ENCODE measurements around the gene KCNE3. TPM values are rescaled to one million over a fixed set of nuclear protein-coding genes. Genes with fewer than 3 reads are reported as not detected.
A peak's percentile ranks its signal among the peaks of the same experiment; 100 is the strongest.

KCNE3 gene
- total RNA-seq, 1 experiment from 2014 or later = not detected

- Histone ChIP-seq H4K20me1 (ENCODE audit: insufficient read depth) (no peaks in the 10 kb centered on the region), H3K9me3 (ENCODE audit: control insufficient read depth in 1 of 2, insufficient read depth in 1 of 2, low read depth in 1 of 2, low read length in 2 of 2) (no peaks in the 10 kb centered on the region), H3K79me2 (ENCODE audit: insufficient read depth, low read length) (no peaks in the 10 kb centered on the region), H3K36me3 (ENCODE audit: control insufficient read depth in 1 of 2, insufficient read depth in 2 of 2, low read length in 2 of 2) (no peaks in the 10 kb centered on the region), H2AFZ (ENCODE audit: low read depth, low read length, poor library complexity, severe bottlenecking) (no peak overlapping the region), H3K27me3 (ENCODE audit: insufficient read depth, low read length) (no peaks in the 10 kb centered on the region), H3K4me1 (ENCODE audit: control insufficient read depth in 1 of 2, insufficient read depth in 2 of 2, low read length in 2 of 2) (peaks cover 24 to 31% of the 10 kb centered on the region in 2 experiments), H3K9ac (ENCODE audit: low read length) (no peak overlapping the region), H3K9me2 (ENCODE audit: insufficient read depth) (no peaks in the 10 kb centered on the region), H3K27ac (ENCODE audit: low read depth, low read length) (peak overlapping the region; percentile 6; the same call in 1 of the 2 replicates), H3K4me3 (replicated peaks in 1 of 2; ENCODE audit: low read depth in 1 of 2, low read length in 2 of 2) (no peak overlapping the region), H3K4me2 (ENCODE audit: low read length) (peak overlapping the region; percentile 38)
- TF ChIP-seq SP1 (IDR thresholded peaks at IDR 0.05; ENCODE audit: low read depth) (peak; percentile 55), MAX (IDR thresholded peaks at IDR 0.05) (peak; percentile 20; the same call in 1 of the 2 replicates), CEBPB (IDR thresholded peaks at IDR 0.05; ENCODE audit: low read depth) (peak; percentile 65; the same call in 1 of the 2 replicates), ATF3 (IDR thresholded peaks at IDR 0.05) (0 out of 2 replicates have a peak, but pooled peaks have one; percentile 44), POLR2AphosphoS5 (IDR thresholded peaks at IDR 0.05; ENCODE audit: low read depth, low read length) (no peak), TCF7L2 (IDR thresholded peaks at IDR 0.05; ENCODE audit: borderline replicate concordance, extremely low read depth, insufficient read depth, insufficient read length) (no peak), EZH2 (IDR thresholded peaks at IDR 0.05) (no peak), EGR1 (IDR thresholded peaks at IDR 0.05; ENCODE audit: low read depth) (0 out of 2 replicates have a peak, but pooled peaks have one; percentile 18), EZH2phosphoT487 (IDR thresholded peaks at IDR 0.05; ENCODE audit: borderline replicate concordance) (no peak), JUND (IDR thresholded peaks at IDR 0.05) (peak; percentile 78), SRF (IDR thresholded peaks at IDR 0.05; ENCODE audit: low read depth) (peak; percentile 58; the same call in 1 of the 2 replicates), FOSL1 (IDR thresholded peaks at IDR 0.05; ENCODE audit: low read depth) (peak; percentile 88), RAD21 (IDR thresholded peaks at IDR 0.05; ENCODE audit: low read depth) (no peak), YY1 (IDR thresholded peaks at IDR 0.05; ENCODE audit: extremely low read depth, insufficient replicate concordance, low read depth, low read length) (no peak)
- RAD21 ChIA-PET (ENCODE audit: low non-redundant PET in 1 of 2, low total read pairs in 2 of 2, uncharacterized antibody in 2 of 2, unreplicated experiment in 2 of 2) = no interaction called here
- ATAC-seq (no peak), DNase-seq (ENCODE audit: low read depth, low spot score) (no peak)
- intact Hi-C loops (cut with micrococcal nuclease) = no loop called here
- BruUV-seq (replicated peaks) = no TSS peak
- POLR2A ChIA-PET = no interaction called here
- CTCF ChIA-PET = interaction anchor here (0.9 kb wide), 2 partner anchors 31 to 35 kb away, joined by 3 read pairs; no protein-coding TSS in a partner anchor
These were observed 48.8 kb downstream of the KCNE3 start for GRCh38 chr11:74418509-74418895.

Measured in HCT116 (cell line).